Ammon's horn (tissue), 1 donor: ENCODE data around the gene ABCB8.
"Not testable (repeated sequence)": the region's sequence is repeated elsewhere in the genome, so short reads cannot be mapped to it uniquely, and the experiment has no call there.

Experiments used
- DNase-seq: peaks from one replicate; pipeline ENCODE4 v3.0.0-alpha.2; 2016; ENCODE audit warnings: low spot score

ABCB8 gene

GRCh38 chr7:151035026-151035717, 6.9 kb downstream of the ABCB8 start:
- peak; percentile 81 for DNase-seq

GRCh38 chr7:151035902-151036301, 7.7 kb downstream of the ABCB8 start:
- no peak for DNase-seq

GRCh38 chr7:151038951-151039849, 10.9 kb downstream of the ABCB8 start:
- no peak for DNase-seq

GRCh38 chr7:151039850-151040548, 11.7 kb downstream of the ABCB8 start:
- DNase-seq = no peak

GRCh38 chr7:151040616-151041375, 12.5 kb downstream of the ABCB8 start:
- DNase-seq = no peak

GRCh38 chr7:151043449-151043848, 15.2 kb downstream of the ABCB8 start:
- not testable (repeated sequence) for DNase-seq

- no peak for DNase-seq
These were observed 15.7 kb downstream of the ABCB8 start for GRCh38 chr7:151043959-151044358.

GRCh38 chr7:151045262-151045661, 17.0 kb downstream of the ABCB8 start:
- DNase-seq = no peak

- DNase-seq = no peak
These were observed 17.7 kb downstream of the ABCB8 start for GRCh38 chr7:151045967-151046366.

GRCh38 chr7:151046603-151047573, 18.6 kb downstream of the ABCB8 start:
- DNase-seq = peak; percentile 77

GRCh38 chr7:151047976-151048815, 19.9 kb downstream of the ABCB8 start, which contains the start of gene ASIC3:
Gene ASIC3, plus strand, starts transcription at chr7:151048531. Its CDS starts 355 bp downstream, at chr7:151048886.
- no peak for DNase-seq

- DNase-seq = no peak
These were observed 20.7 kb downstream of the ABCB8 start for GRCh38 chr7:151048911-151049463.

GRCh38 chr7:151051108-151051507, 22.9 kb downstream of the ABCB8 start:
- DNase-seq = peak; percentile 40

- DNase-seq = no peak
These were observed 24.8 kb downstream of the ABCB8 start for GRCh38 chr7:151053096-151053495.

GRCh38 chr7:151053751-151054150, 25.5 kb downstream of the ABCB8 start:
- DNase-seq = no peak

GRCh38 chr7:151056283-151056665, 28.0 kb downstream of the ABCB8 start:
- DNase-seq = no peak

- DNase-seq = no peak
These were observed 28.6 kb downstream of the ABCB8 start for GRCh38 chr7:151056666-151057505.

GRCh38 chr7:151057506-151057988, 29.3 kb downstream of the ABCB8 start, which contains the start of gene CDK5:
Gene CDK5, minus strand, starts transcription at chr7:151057897. Its CDS starts 49 bp downstream, at chr7:151057848.
- no peak for DNase-seq
